Loucy (cell line): ENCODE measurements around the gene FGF22.

Experiments
- H2AFZ ChIP-seq: fragments of 200-600 bp; sonication (generic); 2 replicates; pipeline ENCODE4 v1.6.0; 2016; ENCODE audit warnings: antibody characterized with exemption, mild to moderate bottlenecking, low read length, moderate library complexity
- H3F3A ChIP-seq: fragments of 200-600 bp; 2 replicates; pipeline ENCODE4 v1.6.0; 2016; ENCODE audit warnings: antibody characterized with exemption, low read depth, mild to moderate bottlenecking
- H3K27me3 ChIP-seq: fragments of 200-600 bp; sonication (generic); 2 replicates; pipeline ENCODE4 v1.6.1; 2014; ENCODE audit warnings: low read length, mild to moderate bottlenecking; ENCODE audit not compliant: insufficient read depth, poor library complexity, severe bottlenecking
- H3K36me3 ChIP-seq: fragments of 200-600 bp; sonication (generic); 2 replicates; pipeline ENCODE4 v1.6.1; 2016; ENCODE audit warnings: low read length; ENCODE audit not compliant: insufficient read depth
- H3K4me1 ChIP-seq: fragments of 200-600 bp; sonication (generic); 2 replicates; pipeline ENCODE4 v1.5.1; 2014; ENCODE audit warnings: low read length, mild to moderate bottlenecking; ENCODE audit not compliant: insufficient read depth, poor library complexity, severe bottlenecking
- H3K4me2 ChIP-seq: fragments of 200-600 bp; sonication (generic); 2 replicates; pipeline ENCODE4 v1.6.0; 2014; ENCODE audit warnings: antibody characterized with exemption, low read length, low read depth, mild to moderate bottlenecking; ENCODE audit not compliant: poor library complexity, severe bottlenecking
- H3K4me3 ChIP-seq: fragments of 200-600 bp; sonication (generic); 2 replicates; pipeline ENCODE4 v1.5.1; 2014; ENCODE audit warnings: low read length, mild to moderate bottlenecking, mixed read lengths; ENCODE audit not compliant: poor library complexity, severe bottlenecking
- H3K79me2 ChIP-seq: fragments of 200-600 bp; sonication (generic); 2 replicates; pipeline ENCODE4 v1.6.1; 2014; ENCODE audit warnings: low read length; ENCODE audit not compliant: insufficient read depth
- H3K9ac ChIP-seq: fragments of 200-600 bp; sonication (generic); 2 replicates; pipeline ENCODE4 v1.6.0; 2014; ENCODE audit warnings: mild to moderate bottlenecking, low read depth, low read length, moderate library complexity; ENCODE audit not compliant: poor library complexity, severe bottlenecking
- H3K9me2 ChIP-seq: fragments of 200-600 bp; sonication (generic); replicated peaks from 2 replicates; pipeline ENCODE4 v1.6.1; 2016; ENCODE audit warnings: low read depth, low read length, mixed read lengths
- H3K9me3 ChIP-seq: fragments of 200-600 bp; sonication (generic); 2 replicates; pipeline ENCODE4 v1.6.1; 2014; ENCODE audit warnings: mild to moderate bottlenecking, antibody characterized with exemption, low read length, low read depth; ENCODE audit not compliant: insufficient read depth
- H4K20me1 ChIP-seq: fragments of 200-600 bp; sonication (generic); 2 replicates; pipeline ENCODE4 v1.6.0; 2014; ENCODE audit warnings: antibody characterized with exemption, low read length, mild to moderate bottlenecking; ENCODE audit not compliant: insufficient read depth, poor library complexity, severe bottlenecking
- CTCF ChIP-seq: fragments of 200-600 bp; sonication (generic); conservative IDR thresholded peaks from 2 replicates; pipeline ENCODE4 v1.5.1; 2014; ENCODE audit warnings: mild to moderate bottlenecking, antibody characterized with exemption, low read length
- EZH2phosphoT487 ChIP-seq: fragments of 200-600 bp; IDR thresholded peaks from 2 replicates; pipeline ENCODE4 v1.6.1; 2018; ENCODE audit warnings: antibody characterized with exemption, mild to moderate bottlenecking, moderate library complexity, borderline replicate concordance

The FGF22 gene

GRCh38 chr19:640161-640558, 481 bp downstream of the FGF22 start:
- Histone ChIP-seq H3K9me3 (no peaks in the 10 kb centered on the region), H4K20me1 (no peaks in the 10 kb centered on the region), H3F3A (no peaks in the 10 kb centered on the region), H3K4me3 (no peak overlapping the region), H2AFZ (no peak overlapping the region), H3K4me1 (no peaks in the 10 kb centered on the region), H3K9ac (no peak overlapping the region), H3K27me3 (no peaks in the 10 kb centered on the region), H3K79me2 (no peaks in the 10 kb centered on the region), H3K4me2 (no peak overlapping the region), H3K36me3 (peaks cover 4% of the 10 kb centered on the region; the same call in 1 of the 2 replicates), H3K9me2 (no peaks in the 10 kb centered on the region)
- TF ChIP-seq CTCF, result no peak
- TF ChIP-seq EZH2phosphoT487, result no peak

DNA sequence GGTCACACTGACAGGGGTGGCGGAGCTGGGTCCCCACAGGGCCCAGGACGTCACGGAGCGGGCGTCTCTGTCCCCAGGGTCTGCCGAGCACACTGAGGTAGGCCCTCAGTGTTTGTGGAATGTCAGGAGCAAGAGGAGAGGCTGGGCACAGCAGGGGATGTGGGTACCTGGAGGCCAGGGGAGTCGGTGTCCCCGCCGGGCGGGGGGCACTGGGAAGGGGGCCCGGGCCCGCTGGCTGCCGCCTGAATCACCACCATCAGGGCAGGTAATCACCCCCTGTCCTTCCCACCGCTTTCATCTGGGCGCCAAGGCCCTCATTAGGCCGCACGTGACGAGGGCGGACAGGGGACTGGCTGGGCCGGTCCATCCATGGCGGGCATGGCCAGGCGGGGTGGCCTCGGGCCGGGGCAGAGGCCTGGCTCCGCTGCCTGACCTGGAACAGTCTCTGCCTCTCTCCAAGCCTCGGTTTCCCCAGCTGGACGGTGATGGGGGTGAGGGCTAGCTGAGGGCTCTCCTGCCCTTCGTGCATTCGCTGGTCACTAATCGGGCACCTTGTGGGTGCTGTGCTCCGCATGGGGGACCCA, 1.0 kb downstream of the FGF22 start:
- Histone ChIP-seq H3K9me2 (no peaks in the 10 kb centered on the region), H2AFZ (no peak overlapping the region), H3K4me1 (no peaks in the 10 kb centered on the region), H3F3A (no peaks in the 10 kb centered on the region), H3K4me3 (no peak overlapping the region), H3K36me3 (peaks cover 6% of the 10 kb centered on the region; the same call in 1 of the 2 replicates), H3K79me2 (no peaks in the 10 kb centered on the region), H3K9me3 (no peaks in the 10 kb centered on the region), H3K4me2 (no peak overlapping the region), H4K20me1 (no peaks in the 10 kb centered on the region), H3K9ac (no peak overlapping the region), H3K27me3 (no peaks in the 10 kb centered on the region)
- TF ChIP-seq CTCF (no peak), EZH2phosphoT487 (no peak)

GRCh38 chr19:641702-642101, 2.0 kb downstream of the FGF22 start:
- H3K4me1 ChIP-seq, result no peaks in the 10 kb centered on the region
- no peaks in the 10 kb centered on the region for H3F3A ChIP-seq
- H3K9ac ChIP-seq, result no peak overlapping the region
- TF ChIP-seq CTCF, result no peak
- no peak for TF ChIP-seq EZH2phosphoT487
- no peak overlapping the region for H2AFZ ChIP-seq
- H3K9me2 ChIP-seq, result no peaks in the 10 kb centered on the region
- H3K36me3 ChIP-seq, result peaks cover 16% of the 10 kb centered on the region; the same call in 1 of the 2 replicates
- H3K9me3 ChIP-seq, result no peaks in the 10 kb centered on the region
- H3K4me2 ChIP-seq, result no peak overlapping the region
- H4K20me1 ChIP-seq, result no peaks in the 10 kb centered on the region
- no peaks in the 10 kb centered on the region for H3K79me2 ChIP-seq
- H3K27me3 ChIP-seq, result no peaks in the 10 kb centered on the region
- H3K4me3 ChIP-seq, result no peak overlapping the region
